GM23338 (cell line): Measurements from ENCODE around the gene PPP2R5C. TPM values are rescaled to one million over a fixed set of nuclear protein-coding genes. Genes with fewer than 3 reads are reported as not detected.

Source experiments
- ATAC-seq: fragments of 200-7000 bp; cut with Tn5 transposase; 3 replicates; pipeline ENCODE4 v1.9.1; 2020
- DNase-seq: peaks from one replicate; pipeline ENCODE4 v3.0.0-alpha.2; 2015; ENCODE audit warnings: low spot score
- H2AFZ ChIP-seq: fragments of 200-600 bp; sonication (generic); 2 replicates; pipeline ENCODE4 v1.8.0; 2016; ENCODE audit warnings: antibody characterized with exemption, mild to moderate bottlenecking, moderate library complexity
- H3F3A ChIP-seq: fragments of 200-600 bp; sonication (generic); replicated peaks from 2 replicates; pipeline ENCODE4 v1.8.0; 2017; ENCODE audit warnings: antibody characterized with exemption, mixed run types, low read depth
- H3K27ac ChIP-seq: fragments of 200-600 bp; sonication (generic); 2 replicates; pipeline ENCODE4 v1.6.1; 2016; ENCODE audit warnings: low read depth
- H3K27me3 ChIP-seq: fragments of 200-600 bp; sonication (generic); 2 replicates; pipeline ENCODE4 v1.8.0; 2016; ENCODE audit warnings: mild to moderate bottlenecking, mixed run types, moderate library complexity; ENCODE audit not compliant: insufficient read depth
- H3K36me3 ChIP-seq: fragments of 200-600 bp; sonication (generic); 2 replicates; pipeline ENCODE4 v1.8.0; 2016; ENCODE audit warnings: mild to moderate bottlenecking; ENCODE audit not compliant: insufficient read depth
- H3K4me1 ChIP-seq: fragments of 200-600 bp; sonication (generic); 2 replicates; pipeline ENCODE4 v1.8.0; 2016; ENCODE audit warnings: mild to moderate bottlenecking, moderate library complexity; ENCODE audit not compliant: insufficient read depth
- H3K4me2 ChIP-seq: fragments of 200-600 bp; sonication (generic); 2 replicates; pipeline ENCODE4 v1.7.1; 2017; ENCODE audit warnings: mixed run types
- H3K4me3 ChIP-seq: fragments of 200-600 bp; sonication (generic); 2 replicates; pipeline ENCODE4 v1.6.1; 2016; ENCODE audit warnings: mixed run types
- H3K79me2 ChIP-seq: fragments of 200-600 bp; sonication (generic); replicated peaks from 2 replicates; pipeline ENCODE4 v1.8.0; 2017; ENCODE audit warnings: mild to moderate bottlenecking; ENCODE audit not compliant: insufficient read depth
- H3K9me2 ChIP-seq: fragments of 200-600 bp; sonication (generic); 2 replicates; pipeline ENCODE4 v1.8.0; 2017; ENCODE audit not compliant: insufficient read depth
- H4K20me1 ChIP-seq: fragments of 200-600 bp; sonication (generic); replicated peaks from 2 replicates; pipeline ENCODE4 v1.8.0; 2017; ENCODE audit warnings: mild to moderate bottlenecking; ENCODE audit not compliant: insufficient read depth
- H3K27ac Mint-ChIP-seq: 2 replicates; pipeline ENCODE4 v1.8.0; 2020; ENCODE audit warnings: inconsistent platforms, mild to moderate bottlenecking, moderate library complexity, mixed read lengths
- H3K27me3 Mint-ChIP-seq: 3 replicates; pipeline ENCODE4 v1.8.0; 2022; ENCODE audit warnings: low read depth, mild to moderate bottlenecking, moderate library complexity, mixed read lengths, inconsistent platforms; ENCODE audit not compliant: insufficient read depth, poor library complexity
- H3K36me3 Mint-ChIP-seq: 3 replicates; pipeline ENCODE4 v1.8.0; 2021; ENCODE audit warnings: low read depth, mild to moderate bottlenecking, inconsistent platforms, moderate library complexity, mixed read lengths
- H3K4me1 Mint-ChIP-seq: 3 replicates; pipeline ENCODE4 v1.8.0; 2020; ENCODE audit warnings: mild to moderate bottlenecking, inconsistent platforms, mixed read lengths
- H3K4me3 Mint-ChIP-seq: 3 replicates; pipeline ENCODE4 v1.8.0; 2021; ENCODE audit warnings: moderate library complexity, mild to moderate bottlenecking, inconsistent platforms, mixed read lengths
- H3K9me3 Mint-ChIP-seq: 3 replicates; pipeline ENCODE4 v1.8.0; 2020; ENCODE audit warnings: moderate library complexity, mild to moderate bottlenecking, inconsistent platforms, mixed read lengths
- CTCF ChIP-seq, 2 experiments: fragments of 200-600 bp in 1 of 2; sonication (generic) in 1 of 2; conservative IDR thresholded peaks; 2 replicates each; pipeline versions ENCODE4 v1.5.1 to v1.6.1; 2016 to 2017; ENCODE audit warnings: antibody characterized with exemption in 2 of 2, low read depth in 2 of 2, mild to moderate bottlenecking in 2 of 2, moderate library complexity in 1 of 2
- ETS1 ChIP-seq: IDR thresholded peaks from 2 replicates; pipeline ENCODE4 v1.6.1; 2016; ENCODE audit warnings: antibody characterized with exemption
- EZH2 ChIP-seq: fragments of 200-600 bp; sonication (generic); IDR thresholded peaks from one replicate; pipeline ENCODE4 v1.8.0; 2017; ENCODE audit warnings: antibody characterized with exemption, mild to moderate bottlenecking, low read depth; ENCODE audit not compliant: unreplicated experiment
- POLR2AphosphoS5 ChIP-seq: IDR thresholded peaks from 2 replicates; pipeline ENCODE4 v1.6.1; 2016; ENCODE audit warnings: antibody characterized with exemption, low read depth
- REST ChIP-seq: IDR thresholded peaks from one replicate; pipeline ENCODE4 v1.6.1; 2018; ENCODE audit warnings: antibody characterized with exemption; ENCODE audit not compliant: unreplicated experiment
- ZNF114 ChIP-seq: fragments of 250-450 bp; sonication (Bioruptor Pico); IDR thresholded peaks from 2 replicates; pipeline ENCODE4 v1.5.0; 2020; ENCODE audit warnings: mild to moderate bottlenecking, moderate library complexity
- ZNF462 ChIP-seq: fragments of 250-450 bp; sonication (Bioruptor Pico); IDR thresholded peaks from 2 replicates; pipeline ENCODE4 v1.5.0; 2020; ENCODE audit warnings: mild to moderate bottlenecking, moderate library complexity
- polyA plus RNA-seq: library from polyadenylated mRNA; unstranded; fragments of >200 nt; fragmentation: Nextera tagmentation; extraction: Ambion mirVana; gene quantifications from 2 replicates; pipeline ENCODE4 v1.2.1, GENCODE V29; 2016
- total RNA-seq: library from RNA; depleted of rRNA; stranded (reverse); fragments of >200 nt; shearing (Covaris generic); gene quantifications from 2 replicates; pipeline ENCODE4 v1.2.3, GENCODE V29; 2014

The PPP2R5C gene
- total and polyA plus RNA-seq, 2 experiments from 2014 or later, result 75.4 to 79.7 TPM

GRCh38 chr14:101900253-101900652 lies 138.7 kb downstream of the PPP2R5C start:
- H3K4me3 Mint-ChIP-seq, result no peak overlapping the region
- no peaks in the 10 kb centered on the region for H3K9me3 Mint-ChIP-seq

More at GRCh38 chr14:101900253-101900652, 138.7 kb downstream of the PPP2R5C start:
- H3K27me3 Mint-ChIP-seq, result peaks cover 3% of the 10 kb centered on the region
- H3K4me2 ChIP-seq, result no peak overlapping the region
- no peaks in the 10 kb centered on the region for H3K4me1 Mint-ChIP-seq
- no peak overlapping the region for H3K4me3 ChIP-seq
- H3K27ac Mint-ChIP-seq, result no peak overlapping the region
- H3K36me3 ChIP-seq, result peaks cover 5% of the 10 kb centered on the region; the same call in 1 of the 2 replicates
- no peak overlapping the region for H2AFZ ChIP-seq
- TF ChIP-seq ZNF114 (CRISPR knock-in tag) (no peak), POLR2AphosphoS5 (no peak), EZH2 (no peak), REST (no peak), ETS1 (no peak), ZNF462 (CRISPR knock-in tag) (no peak), CTCF (conservative IDR thresholded peaks at IDR 0.05; ENCODE audit: low read depth in 2 of 2) (no peak)
- H3K36me3 Mint-ChIP-seq, result peaks cover 46% of the 10 kb centered on the region
- DNase-seq (no peak), ATAC-seq (no peak)
- H4K20me1 ChIP-seq, result peaks cover 9% of the 10 kb centered on the region
- no peaks in the 10 kb centered on the region for H3K4me1 ChIP-seq
- H3K27ac ChIP-seq, result no peak overlapping the region
- H3K79me2 ChIP-seq, result no peaks in the 10 kb centered on the region
- no peaks in the 10 kb centered on the region for H3K27me3 ChIP-seq
- no peaks in the 10 kb centered on the region for H3K9me2 ChIP-seq
- H3F3A ChIP-seq, result no peaks in the 10 kb centered on the region
